Measurements from ENCODE around the gene DDOST.

DNA sequence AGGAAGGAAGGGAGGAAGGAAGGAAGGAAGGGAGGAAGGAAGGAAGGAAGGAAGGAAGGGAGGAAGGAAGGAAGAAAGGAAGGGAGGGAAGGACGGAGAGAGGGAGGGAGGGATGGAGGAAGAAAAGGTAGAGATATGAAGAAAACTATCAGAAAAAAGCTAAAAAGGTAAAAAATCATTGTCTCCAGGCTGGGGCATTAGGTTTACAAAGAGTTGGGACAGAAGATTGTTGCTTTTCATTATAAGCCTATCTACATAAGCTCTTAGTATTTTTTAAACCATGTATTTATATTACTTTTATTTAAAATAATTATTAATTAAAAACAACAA is 35.1 kb downstream of the DDOST start:
- no peak for TF ChIP-seq FOXS1 (CRISPR knock-in tag; IDR thresholded peaks at IDR 0.05)
- no peak for TF ChIP-seq ESRRA (IDR thresholded peaks at IDR 0.05; ENCODE audit: borderline replicate concordance, low read length)
- TF ChIP-seq, protein P1, sequence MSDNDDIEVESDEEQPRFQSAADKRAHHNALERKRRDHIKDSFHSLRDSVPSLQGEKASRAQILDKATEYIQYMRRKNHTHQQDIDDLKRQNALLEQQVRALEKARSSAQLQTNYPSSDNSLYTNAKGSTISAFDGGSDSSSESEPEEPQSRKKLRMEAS (IDR thresholded peaks at IDR 0.05), result no peak
- TF ChIP-seq RNF2 (IDR thresholded peaks at IDR 0.05; ENCODE audit: borderline replicate concordance, low read depth), result no peak
- TF ChIP-seq, protein P2, sequence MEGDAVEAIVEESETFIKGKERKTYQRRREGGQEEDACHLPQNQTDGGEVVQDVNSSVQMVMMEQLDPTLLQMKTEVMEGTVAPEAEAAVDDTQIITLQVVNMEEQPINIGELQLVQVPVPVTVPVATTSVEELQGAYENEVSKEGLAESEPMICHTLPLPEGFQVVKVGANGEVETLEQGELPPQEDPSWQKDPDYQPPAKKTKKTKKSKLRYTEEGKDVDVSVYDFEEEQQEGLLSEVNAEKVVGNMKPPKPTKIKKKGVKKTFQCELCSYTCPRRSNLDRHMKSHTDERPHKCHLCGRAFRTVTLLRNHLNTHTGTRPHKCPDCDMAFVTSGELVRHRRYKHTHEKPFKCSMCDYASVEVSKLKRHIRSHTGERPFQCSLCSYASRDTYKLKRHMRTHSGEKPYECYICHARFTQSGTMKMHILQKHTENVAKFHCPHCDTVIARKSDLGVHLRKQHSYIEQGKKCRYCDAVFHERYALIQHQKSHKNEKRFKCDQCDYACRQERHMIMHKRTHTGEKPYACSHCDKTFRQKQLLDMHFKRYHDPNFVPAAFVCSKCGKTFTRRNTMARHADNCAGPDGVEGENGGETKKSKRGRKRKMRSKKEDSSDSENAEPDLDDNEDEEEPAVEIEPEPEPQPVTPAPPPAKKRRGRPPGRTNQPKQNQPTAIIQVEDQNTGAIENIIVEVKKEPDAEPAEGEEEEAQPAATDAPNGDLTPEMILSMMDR (IDR thresholded peaks at IDR 0.05), result no peak
- TF ChIP-seq, protein P3, sequence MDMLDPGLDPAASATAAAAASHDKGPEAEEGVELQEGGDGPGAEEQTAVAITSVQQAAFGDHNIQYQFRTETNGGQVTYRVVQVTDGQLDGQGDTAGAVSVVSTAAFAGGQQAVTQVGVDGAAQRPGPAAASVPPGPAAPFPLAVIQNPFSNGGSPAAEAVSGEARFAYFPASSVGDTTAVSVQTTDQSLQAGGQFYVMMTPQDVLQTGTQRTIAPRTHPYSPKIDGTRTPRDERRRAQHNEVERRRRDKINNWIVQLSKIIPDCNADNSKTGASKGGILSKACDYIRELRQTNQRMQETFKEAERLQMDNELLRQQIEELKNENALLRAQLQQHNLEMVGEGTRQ (IDR thresholded peaks at IDR 0.05), result no peak
- TF ChIP-seq, protein P4, sequence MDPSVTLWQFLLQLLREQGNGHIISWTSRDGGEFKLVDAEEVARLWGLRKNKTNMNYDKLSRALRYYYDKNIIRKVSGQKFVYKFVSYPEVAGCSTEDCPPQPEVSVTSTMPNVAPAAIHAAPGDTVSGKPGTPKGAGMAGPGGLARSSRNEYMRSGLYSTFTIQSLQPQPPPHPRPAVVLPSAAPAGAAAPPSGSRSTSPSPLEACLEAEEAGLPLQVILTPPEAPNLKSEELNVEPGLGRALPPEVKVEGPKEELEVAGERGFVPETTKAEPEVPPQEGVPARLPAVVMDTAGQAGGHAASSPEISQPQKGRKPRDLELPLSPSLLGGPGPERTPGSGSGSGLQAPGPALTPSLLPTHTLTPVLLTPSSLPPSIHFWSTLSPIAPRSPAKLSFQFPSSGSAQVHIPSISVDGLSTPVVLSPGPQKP (IDR thresholded peaks at IDR 0.05; ENCODE audit: low read depth, low read length), result no peak
- TF ChIP-seq PHF8 (IDR thresholded peaks at IDR 0.05; ENCODE audit: borderline replicate concordance, low read depth), result no peak
- TF ChIP-seq, protein P5, sequence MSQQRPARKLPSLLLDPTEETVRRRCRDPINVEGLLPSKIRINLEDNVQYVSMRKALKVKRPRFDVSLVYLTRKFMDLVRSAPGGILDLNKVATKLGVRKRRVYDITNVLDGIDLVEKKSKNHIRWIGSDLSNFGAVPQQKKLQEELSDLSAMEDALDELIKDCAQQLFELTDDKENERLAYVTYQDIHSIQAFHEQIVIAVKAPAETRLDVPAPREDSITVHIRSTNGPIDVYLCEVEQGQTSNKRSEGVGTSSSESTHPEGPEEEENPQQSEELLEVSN (IDR thresholded peaks at IDR 0.05; ENCODE audit: borderline replicate concordance, low read depth), result no peak
- no peak for TF ChIP-seq POLR2A (IDR thresholded peaks at IDR 0.05; ENCODE audit: low read length)
- no peak for TF ChIP-seq HDAC2 (IDR thresholded peaks at IDR 0.05)
- TF ChIP-seq RAD21 (conservative IDR thresholded peaks at IDR 0.05 in 1 of 2, IDR thresholded peaks at IDR 0.05 in 1 of 2), result no peak

Measured in A549 (cell line).